Panc1 (cell line): Measurements from ENCODE around the gene CHAF1A. TPM values are rescaled to one million over a fixed set of nuclear protein-coding genes. Genes with fewer than 3 reads are reported as not detected.

Experiments used
- ATAC-seq: fragments of 200-7000 bp; cut with Tn5 transposase; 2 replicates; pipeline ENCODE4 v1.9.1; 2020; ENCODE audit warnings: mild to moderate bottlenecking, moderate library complexity
- BruUV-seq: library from RNA; stranded (reverse); fragments of 400-500 nt; replicated peaks from 2 replicates; lab custom pipeline; 2021; lab: Mats Ljungman, UMichigan
- CTCF ChIA-PET: fragments of 300-600 bp; sonication (Branson Sonifier 250); formaldehyde crosslinking; loops from one replicate; lab custom pipeline; 2022; ENCODE audit warnings: antibody characterized with exemption; lab: Charles Lee
- POLR2A ChIA-PET: fragments of 300-600 bp; sonication (Branson Sonifier 250); formaldehyde crosslinking; loops from one replicate; lab custom pipeline; 2022; ENCODE audit warnings: antibody characterized with exemption; lab: Charles Lee
- DNase-seq: peaks from one replicate; pipeline ENCODE4 v3.0.0-alpha.2; 2010; ENCODE audit warnings: low read depth, low spot score
- H3K27ac ChIP-seq: 2 replicates; pipeline ENCODE4 v1.5.1; 2011; ENCODE audit warnings: mild to moderate bottlenecking, low read length, inconsistent platforms
- H3K27me3 ChIP-seq: fragments of 200-500 bp; sonication (Bioruptor generic); 2 replicates; pipeline ENCODE4 v1.6.0; 2014; ENCODE audit warnings: low read length, inconsistent platforms; ENCODE audit not compliant: control insufficient read depth, insufficient read depth
- H3K36me3 ChIP-seq: fragments of 200-500 bp; sonication (Bioruptor generic); 2 replicates; pipeline ENCODE4 v1.5.1; 2014; ENCODE audit warnings: inconsistent platforms, mild to moderate bottlenecking, low read length, moderate library complexity; ENCODE audit not compliant: control insufficient read depth, insufficient read depth
- H3K4me1 ChIP-seq: 2 replicates; pipeline ENCODE4 v1.5.1; 2011; ENCODE audit warnings: inconsistent platforms, mild to moderate bottlenecking, low read length, moderate library complexity; ENCODE audit not compliant: control insufficient read depth, insufficient read depth
- H3K4me3 ChIP-seq, 2 experiments: 2 replicates each; pipeline ENCODE4 v1.5.1; 2011 to 2012; ENCODE audit warnings: low read depth in 2 of 2, low read length in 2 of 2, mild to moderate bottlenecking in 2 of 2, inconsistent platforms in 1 of 2, moderate library complexity in 1 of 2
- H3K9me3 ChIP-seq: fragments of 200-500 bp; sonication (Bioruptor generic); 2 replicates; pipeline ENCODE4 v1.5.1; 2014; ENCODE audit warnings: low read depth, mild to moderate bottlenecking, inconsistent platforms, low read length, moderate library complexity; ENCODE audit not compliant: control insufficient read depth, insufficient read depth
- POLR2AphosphoS5 ChIP-seq: IDR thresholded peaks from 2 replicates; pipeline ENCODE4 v1.6.1; 2012; ENCODE audit warnings: mild to moderate bottlenecking, low read depth, low read length, moderate library complexity
- SIN3A ChIP-seq: IDR thresholded peaks from 2 replicates; pipeline ENCODE4 v1.6.1; 2012; ENCODE audit warnings: low read depth, mild to moderate bottlenecking, low read length, moderate library complexity, borderline replicate concordance; ENCODE audit not compliant: insufficient read depth
- TCF7L2 ChIP-seq: IDR thresholded peaks from 2 replicates; pipeline ENCODE4 v1.6.1; 2011; ENCODE audit warnings: mild to moderate bottlenecking, low read depth, low read length, inconsistent platforms
- in situ Hi-C: cut with HindIII; loops from 2 replicates; pipeline ENCODE4 v1.10.0; 2016; ENCODE audit warnings: low sequenced_read_pairs, low pct_unique_long_range_greater_than_20kb
- intact Hi-C: fragments of 100-400 bp; cut with micrococcal nuclease; formaldehyde crosslinking; loops from one replicate; pipeline ENCODE4 v1.10.0; 2022; ENCODE audit not compliant: unreplicated experiment
- total RNA-seq: library from RNA; stranded (reverse); gene quantifications from one replicate; pipeline ENCODE4 v1.2.1, GENCODE V29; 2021; ENCODE audit not compliant: unreplicated experiment
- TF ChIP-seq, protein P1 (sequence below): fragments of 450-650 bp; IDR thresholded peaks from 2 replicates; pipeline ENCODE4 v1.5.1; 2017; ENCODE audit warnings: mild to moderate bottlenecking
- TF ChIP-seq, protein P2 (sequence below), 2 experiments: IDR thresholded peaks; 2 replicates each; pipeline ENCODE4 v1.6.1; 2011 to 2012; ENCODE audit warnings: low read depth in 2 of 2, control low read depth in 1 of 2, low read length in 1 of 2, mild to moderate bottlenecking in 1 of 2, moderate library complexity in 1 of 2; ENCODE audit not compliant: insufficient read depth in 1 of 2

The CHAF1A gene
- total RNA-seq, 1 experiment from 2014 or later: 45.4 TPM

DNA sequence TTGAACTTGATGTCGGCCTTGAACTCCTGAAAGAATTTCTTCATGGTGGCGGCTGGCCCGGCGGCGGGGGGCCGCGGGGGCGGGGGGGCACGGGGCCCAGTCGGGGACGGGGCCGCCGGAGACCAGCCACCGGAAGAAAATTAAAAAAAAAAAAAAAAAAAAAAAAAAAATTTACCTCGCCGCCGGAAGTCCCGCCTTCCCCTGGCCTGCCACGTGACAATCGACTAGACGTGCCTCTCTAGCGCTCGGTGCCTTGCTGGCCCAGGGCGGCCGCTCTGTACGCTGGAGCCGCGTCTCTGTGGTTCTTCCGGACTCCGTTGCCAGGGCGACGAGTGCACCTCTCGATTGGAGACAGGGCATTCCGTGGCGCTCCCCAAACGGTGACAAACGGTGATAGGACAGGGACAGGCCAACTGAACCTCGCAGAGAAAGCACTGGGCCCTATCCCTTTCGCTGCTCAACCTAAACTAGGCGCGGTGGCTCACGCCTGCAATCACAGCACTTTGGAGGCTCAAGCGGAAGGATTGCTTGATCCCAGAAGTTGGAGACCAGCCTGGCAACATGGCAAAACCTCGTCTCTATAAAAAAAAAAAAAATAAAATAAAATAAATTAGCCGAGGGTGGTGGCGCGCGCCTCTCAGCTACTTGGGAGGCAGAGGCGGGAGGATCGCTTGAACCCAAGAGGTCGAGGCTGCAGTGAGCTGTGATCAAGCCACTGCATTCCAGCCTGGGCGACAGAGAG is 55.4 kb downstream of the CHAF1A start, which contains the start of gene UBXN6:
Gene UBXN6, minus strand, starts transcription at position 141 of the 742 bp plus-strand sequence. Its CDS starts 97 bp downstream, at position 44.
- CTCF ChIA-PET: no interaction called here
- DNase-seq (peak; percentile 75), ATAC-seq (peak; percentile 94)
- in situ Hi-C loops: no loop called here
- peak; percentile 76; the same call in 1 of the 2 replicates for TF ChIP-seq SIN3A
- no peak; the same call in 1 of the 2 replicates for TF ChIP-seq POLR2AphosphoS5
- Histone ChIP-seq H3K27me3 (no peaks in the 10 kb centered on the region), H3K4me3 (peak within 1 kb of the TSS; percentile 61 to 76), H3K36me3 (no peaks in the 10 kb centered on the region), H3K9me3 (no peaks in the 10 kb centered on the region), H3K4me1 (no peaks in the 10 kb centered on the region), H3K27ac (peak within 1 kb of the TSS; percentile 73)
- POLR2A ChIA-PET: interaction anchor here (0.6 to 0.7 kb wide), 3 partner anchors 55 to 727 kb away, joined by 7 to 14 read pairs (median 11); partner anchors contain the start of gene CHAF1A
- BruUV-seq: no TSS peak
- intact Hi-C loops: no loop called here

DNA sequence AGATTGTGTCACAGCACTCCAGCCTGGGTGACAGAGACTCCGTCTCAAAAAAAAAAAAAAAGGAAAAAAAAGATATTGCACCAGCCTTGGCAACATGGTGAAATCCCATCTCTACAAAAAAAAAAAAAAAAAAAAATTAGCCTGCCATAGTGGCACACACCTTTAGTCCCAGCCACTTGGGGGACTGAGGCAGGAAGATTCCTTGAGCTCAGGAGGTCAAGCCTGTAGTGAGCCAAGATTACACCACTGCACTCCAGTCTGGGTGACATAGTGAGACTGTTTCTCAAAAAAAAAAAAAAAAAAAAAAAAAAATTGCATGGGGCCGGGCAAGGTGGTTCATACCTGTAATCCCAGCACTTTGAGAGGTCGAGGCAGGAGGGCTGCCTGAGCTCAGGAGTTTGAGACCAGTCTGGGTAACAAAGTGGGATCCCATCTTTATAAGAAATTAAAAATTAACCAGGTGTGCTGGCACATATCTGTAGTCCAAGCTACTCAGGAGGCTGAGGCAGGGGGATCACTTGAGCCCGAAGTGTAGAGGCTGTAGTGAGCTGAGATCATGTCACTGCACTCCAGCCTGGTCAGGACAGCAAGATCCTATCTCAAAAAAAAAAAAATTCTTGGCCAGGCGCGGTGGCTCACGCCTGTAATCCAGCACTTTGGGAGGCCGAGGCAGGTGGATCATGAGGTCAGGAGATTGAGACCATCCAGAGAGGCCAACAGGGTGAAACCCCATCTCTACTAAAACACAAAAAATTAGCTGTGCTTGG is 62.6 kb downstream of the CHAF1A start:
- no peak overlapping the region for H3K4me3 ChIP-seq
- in situ Hi-C loops (no loop called here), intact Hi-C loops (no loop called here)
- no peak for DNase-seq
- H3K9me3 ChIP-seq: no peaks in the 10 kb centered on the region
- CTCF ChIA-PET: no interaction called here
- TF ChIP-seq TCF7L2 (no peak), POLR2AphosphoS5 (no peak), SIN3A (no peak)
- TF ChIP-seq, protein P1, sequence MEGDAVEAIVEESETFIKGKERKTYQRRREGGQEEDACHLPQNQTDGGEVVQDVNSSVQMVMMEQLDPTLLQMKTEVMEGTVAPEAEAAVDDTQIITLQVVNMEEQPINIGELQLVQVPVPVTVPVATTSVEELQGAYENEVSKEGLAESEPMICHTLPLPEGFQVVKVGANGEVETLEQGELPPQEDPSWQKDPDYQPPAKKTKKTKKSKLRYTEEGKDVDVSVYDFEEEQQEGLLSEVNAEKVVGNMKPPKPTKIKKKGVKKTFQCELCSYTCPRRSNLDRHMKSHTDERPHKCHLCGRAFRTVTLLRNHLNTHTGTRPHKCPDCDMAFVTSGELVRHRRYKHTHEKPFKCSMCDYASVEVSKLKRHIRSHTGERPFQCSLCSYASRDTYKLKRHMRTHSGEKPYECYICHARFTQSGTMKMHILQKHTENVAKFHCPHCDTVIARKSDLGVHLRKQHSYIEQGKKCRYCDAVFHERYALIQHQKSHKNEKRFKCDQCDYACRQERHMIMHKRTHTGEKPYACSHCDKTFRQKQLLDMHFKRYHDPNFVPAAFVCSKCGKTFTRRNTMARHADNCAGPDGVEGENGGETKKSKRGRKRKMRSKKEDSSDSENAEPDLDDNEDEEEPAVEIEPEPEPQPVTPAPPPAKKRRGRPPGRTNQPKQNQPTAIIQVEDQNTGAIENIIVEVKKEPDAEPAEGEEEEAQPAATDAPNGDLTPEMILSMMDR: no peak
- TF ChIP-seq, protein P2, sequence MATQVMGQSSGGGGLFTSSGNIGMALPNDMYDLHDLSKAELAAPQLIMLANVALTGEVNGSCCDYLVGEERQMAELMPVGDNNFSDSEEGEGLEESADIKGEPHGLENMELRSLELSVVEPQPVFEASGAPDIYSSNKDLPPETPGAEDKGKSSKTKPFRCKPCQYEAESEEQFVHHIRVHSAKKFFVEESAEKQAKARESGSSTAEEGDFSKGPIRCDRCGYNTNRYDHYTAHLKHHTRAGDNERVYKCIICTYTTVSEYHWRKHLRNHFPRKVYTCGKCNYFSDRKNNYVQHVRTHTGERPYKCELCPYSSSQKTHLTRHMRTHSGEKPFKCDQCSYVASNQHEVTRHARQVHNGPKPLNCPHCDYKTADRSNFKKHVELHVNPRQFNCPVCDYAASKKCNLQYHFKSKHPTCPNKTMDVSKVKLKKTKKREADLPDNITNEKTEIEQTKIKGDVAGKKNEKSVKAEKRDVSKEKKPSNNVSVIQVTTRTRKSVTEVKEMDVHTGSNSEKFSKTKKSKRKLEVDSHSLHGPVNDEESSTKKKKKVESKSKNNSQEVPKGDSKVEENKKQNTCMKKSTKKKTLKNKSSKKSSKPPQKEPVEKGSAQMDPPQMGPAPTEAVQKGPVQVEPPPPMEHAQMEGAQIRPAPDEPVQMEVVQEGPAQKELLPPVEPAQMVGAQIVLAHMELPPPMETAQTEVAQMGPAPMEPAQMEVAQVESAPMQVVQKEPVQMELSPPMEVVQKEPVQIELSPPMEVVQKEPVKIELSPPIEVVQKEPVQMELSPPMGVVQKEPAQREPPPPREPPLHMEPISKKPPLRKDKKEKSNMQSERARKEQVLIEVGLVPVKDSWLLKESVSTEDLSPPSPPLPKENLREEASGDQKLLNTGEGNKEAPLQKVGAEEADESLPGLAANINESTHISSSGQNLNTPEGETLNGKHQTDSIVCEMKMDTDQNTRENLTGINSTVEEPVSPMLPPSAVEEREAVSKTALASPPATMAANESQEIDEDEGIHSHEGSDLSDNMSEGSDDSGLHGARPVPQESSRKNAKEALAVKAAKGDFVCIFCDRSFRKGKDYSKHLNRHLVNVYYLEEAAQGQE (IDR thresholded peaks at IDR 0.05; ENCODE audit: insufficient read depth in 1 of 2, low read depth in 2 of 2, low read length in 1 of 2): no peak
- no peak overlapping the region for H3K27ac ChIP-seq
- H3K27me3 ChIP-seq: no peaks in the 10 kb centered on the region
- BruUV-seq: no TSS peak
- ATAC-seq: no peak
- POLR2A ChIA-PET: no interaction called here
- no peaks in the 10 kb centered on the region for H3K4me1 ChIP-seq
- no peaks in the 10 kb centered on the region for H3K36me3 ChIP-seq
